Amniotic stem cell (primary cell): ENCODE data around the gene SMC6.

Source experiments
- DNase-seq: peaks from one replicate; lab custom pipeline; 2025; lab: John Stamatoyannopoulos, UW

SMC6 gene

DNA sequence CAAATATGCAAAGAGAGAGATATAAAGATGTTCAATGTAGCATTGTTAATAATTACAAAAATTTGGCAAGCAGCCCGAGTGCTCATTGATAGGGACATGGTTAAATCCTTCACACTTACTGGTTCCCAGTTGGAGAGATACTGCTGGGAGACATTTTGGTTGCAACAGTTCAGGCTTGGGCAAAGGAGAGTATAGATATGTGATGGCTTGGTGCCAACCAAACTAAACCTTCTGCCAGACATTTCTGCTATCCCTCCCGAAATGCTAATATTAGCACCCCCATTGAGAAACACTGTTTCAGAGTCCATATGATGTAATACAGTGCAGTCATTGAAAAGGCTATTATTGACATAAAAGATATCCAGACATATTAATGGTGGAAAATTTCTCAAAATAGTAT is 11.8 kb upstream of the SMC6 start:
- no peak for DNase-seq

DNA sequence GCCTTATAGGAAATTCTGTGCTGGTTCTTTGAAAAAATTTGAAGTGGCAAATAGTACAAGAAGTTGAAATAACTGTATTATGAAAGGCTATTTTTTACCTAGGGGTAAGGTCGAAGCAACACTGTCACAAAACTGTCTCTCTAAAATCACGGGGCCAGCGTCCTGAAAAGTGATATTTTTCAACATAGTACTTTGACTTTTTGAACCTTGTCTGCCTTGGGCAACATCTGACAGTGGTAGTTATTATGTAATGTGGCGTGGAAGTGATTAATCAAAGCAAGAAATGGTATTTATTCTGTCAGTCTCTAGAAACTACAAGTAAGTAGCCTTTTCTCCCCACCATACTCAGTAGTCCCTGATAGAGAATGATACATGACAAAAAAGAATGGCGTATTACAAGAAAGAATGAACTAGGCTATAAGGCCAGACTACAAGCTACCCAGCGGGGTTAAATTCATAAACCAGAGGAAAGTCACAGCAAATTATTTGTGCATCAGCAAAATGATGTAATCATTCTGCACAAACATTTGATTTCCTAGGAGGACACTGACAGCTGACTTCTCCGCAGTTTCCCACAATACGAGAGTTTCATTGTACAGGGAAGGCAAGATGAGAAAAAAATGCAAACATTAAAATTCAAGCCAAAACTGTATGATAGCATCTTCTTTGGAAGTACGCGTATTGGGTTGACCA is 10.2 kb upstream of the SMC6 start:
- DNase-seq: no peak

DNA sequence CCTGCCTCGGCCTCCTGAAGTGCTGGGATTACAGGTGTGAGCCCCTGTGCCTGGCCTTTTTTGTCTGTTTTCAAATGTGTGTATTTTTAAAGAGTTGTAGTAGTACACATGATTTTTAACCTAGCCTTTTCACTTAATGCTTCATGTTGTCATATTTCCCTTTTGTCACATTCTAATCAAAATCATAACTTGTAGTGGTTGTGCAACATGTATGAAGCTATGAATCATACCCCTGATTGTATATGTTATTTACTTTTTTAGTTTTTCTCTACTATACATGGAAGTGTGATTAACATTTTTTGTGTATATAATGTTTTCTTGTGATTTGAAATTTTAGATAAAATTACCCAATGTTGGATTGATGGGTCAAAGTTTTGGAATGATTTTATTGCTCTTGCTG is 8.8 kb upstream of the SMC6 start:
- no peak for DNase-seq

DNA sequence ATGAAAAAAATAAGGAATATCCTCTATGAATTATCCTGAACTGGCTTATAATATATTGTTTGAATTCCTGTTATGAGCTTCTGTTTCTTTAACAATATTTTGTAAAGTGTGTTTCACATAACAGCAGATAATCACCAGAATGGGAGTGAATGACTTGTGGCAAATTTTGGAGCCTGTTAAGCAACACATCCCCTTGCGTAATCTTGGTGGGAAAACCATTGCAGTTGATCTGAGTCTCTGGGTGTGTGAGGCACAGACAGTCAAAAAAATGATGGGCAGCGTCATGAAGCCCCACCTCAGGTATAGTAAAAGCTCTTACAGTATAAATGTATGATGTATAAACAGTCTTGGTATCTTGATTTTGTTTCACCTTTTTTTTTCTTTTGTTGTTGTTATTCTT is 6.2 kb upstream of the SMC6 start:
- DNase-seq: no peak

DNA sequence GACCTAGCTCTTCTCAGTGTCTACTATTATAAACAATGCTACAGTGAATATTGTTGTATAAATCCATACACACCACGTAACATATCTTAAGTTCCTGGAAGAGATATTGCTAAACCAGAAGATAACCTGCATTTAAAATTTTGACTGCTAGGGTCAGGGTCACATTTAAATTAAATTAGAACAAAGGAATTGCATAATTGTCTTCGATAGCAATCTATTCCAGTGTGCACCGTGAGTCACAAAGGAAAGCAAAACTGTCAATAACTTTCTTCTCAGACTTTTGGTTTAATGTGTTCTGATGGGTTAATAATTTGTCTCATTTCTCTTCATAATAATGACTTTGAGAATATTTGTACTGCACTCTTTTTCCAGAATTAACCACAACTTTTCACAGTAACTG is 4.5 kb upstream of the SMC6 start:
- no peak for DNase-seq

DNA sequence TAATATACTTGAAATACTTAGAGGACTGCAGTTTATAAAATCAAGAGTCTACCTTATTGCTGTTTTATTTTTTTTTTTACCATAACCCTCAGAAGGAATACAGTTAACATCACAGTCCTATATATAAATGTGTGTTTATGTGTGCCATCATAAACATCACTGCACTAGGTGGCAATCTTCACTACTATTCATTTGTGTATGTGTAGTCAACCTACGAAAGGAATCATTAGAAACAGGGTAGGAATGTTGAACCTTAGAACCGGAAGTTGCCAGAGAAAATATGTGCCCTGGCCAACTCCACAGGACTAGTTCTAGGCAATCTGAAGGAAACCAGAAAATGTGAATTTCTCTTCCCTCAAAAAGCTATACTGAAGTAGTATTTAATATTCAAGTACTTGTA is 3.7 kb upstream of the SMC6 start:
- DNase-seq: no peak

DNA sequence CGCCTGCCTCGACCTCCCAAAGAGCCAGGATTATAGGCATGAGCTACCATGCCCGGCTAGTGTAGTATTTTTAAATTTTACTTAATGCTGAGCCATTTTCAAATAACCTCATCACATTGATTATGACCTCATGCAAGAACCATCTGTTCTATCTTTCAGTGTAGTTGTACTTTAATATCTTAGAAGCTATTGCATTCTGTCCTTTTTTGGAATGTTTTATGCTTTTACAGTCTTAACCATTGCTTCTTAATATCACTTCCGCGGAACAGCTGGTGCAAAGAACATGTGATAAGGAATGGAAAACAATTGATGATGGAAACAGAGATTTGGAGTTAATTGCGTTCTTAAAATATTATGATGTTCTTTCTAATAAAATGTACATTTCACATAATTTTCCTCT is 3.1 kb upstream of the SMC6 start:
- DNase-seq: no peak

DNA sequence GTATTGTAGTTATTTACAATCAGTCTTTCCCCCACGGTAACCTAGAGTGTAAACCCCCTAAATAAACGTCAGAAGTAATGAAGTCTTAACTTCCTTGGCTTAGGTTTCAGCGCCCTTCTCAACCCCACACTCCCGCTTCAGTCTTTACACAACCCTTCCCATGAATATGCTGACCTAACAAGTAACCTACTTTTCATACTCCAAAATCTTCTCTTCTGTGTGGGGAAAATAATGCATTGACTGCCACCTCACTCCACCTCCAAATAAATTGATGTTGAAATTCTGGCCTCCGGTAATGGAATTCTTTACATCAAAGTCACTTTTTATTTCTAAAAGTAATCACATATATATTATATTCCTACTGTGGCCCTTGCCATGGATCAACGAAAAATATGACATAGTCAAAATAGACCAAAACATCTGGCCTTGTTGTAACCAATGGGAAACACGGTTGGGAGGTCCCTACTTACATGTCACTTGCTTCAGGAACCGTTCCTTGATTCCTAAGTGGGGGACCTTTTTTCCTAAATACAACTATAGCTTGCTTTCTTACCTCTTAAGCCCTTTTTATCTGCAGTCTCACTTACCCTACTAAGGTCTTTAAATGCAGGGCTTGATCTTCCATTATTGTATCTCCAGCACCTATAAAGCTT is 1.3 kb upstream of the SMC6 start:
- no peak for DNase-seq

DNA sequence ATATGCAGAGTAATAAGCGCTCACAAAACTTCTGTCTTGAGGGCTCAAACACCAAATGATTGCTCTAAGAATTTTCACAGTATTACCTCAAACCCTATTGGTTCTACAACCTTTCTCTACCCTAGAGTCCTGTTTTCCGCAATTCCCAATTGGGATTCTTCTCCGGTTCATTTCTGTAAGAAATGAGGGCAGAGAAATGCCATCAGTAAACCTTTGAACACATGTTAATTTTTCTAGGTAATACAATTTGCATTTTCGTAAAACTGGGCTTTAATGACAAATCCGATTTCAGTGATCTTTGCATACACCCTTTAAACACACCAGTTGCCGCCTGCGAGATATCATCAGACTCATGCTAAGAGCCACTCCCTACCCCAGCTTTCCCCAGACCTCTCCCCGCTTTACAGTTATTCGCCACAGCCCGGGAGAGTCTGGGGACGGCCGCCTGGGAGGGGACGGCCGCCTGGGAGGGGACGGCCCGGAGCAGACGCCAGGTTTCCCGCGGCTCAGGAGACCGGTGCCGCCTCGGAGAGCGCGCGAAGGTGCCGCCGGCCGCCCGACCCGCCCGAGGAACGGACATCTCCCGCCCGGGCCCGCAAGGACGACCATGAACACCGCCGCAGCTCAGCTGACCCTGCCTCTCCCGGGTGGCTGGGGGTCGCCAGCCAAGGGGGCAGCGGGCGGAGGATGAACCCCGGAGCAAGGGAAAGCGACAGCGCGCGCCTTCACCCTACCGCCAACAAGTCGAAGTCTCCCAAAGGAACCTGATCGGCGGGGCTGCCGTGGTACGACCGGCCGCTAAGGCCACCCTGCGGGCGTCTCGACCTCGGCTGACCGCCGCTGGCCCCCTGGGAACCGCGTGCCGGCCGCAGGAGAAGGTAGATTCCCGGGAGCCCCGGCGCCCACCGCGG is 463 bp downstream of the SMC6 start:
- no peak for DNase-seq

DNA sequence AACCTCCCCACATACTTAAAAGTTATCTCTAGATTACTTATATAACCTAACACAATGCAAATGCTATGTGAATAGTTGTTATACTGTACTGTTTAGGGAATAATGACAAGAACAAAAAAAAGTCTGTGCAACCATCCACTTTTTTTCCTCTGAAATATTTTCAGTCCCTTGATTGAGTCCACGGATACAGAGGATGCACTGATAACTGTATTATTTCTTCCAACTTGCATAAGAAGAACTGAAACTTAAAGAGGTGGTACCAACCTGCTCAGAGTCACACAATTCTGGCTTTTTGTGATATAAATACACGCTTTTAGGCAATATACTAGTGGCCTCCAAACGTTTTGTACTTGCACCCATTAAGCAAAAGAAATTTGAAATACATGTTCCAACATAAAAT is 1.4 kb downstream of the SMC6 start:
- no peak for DNase-seq

DNA sequence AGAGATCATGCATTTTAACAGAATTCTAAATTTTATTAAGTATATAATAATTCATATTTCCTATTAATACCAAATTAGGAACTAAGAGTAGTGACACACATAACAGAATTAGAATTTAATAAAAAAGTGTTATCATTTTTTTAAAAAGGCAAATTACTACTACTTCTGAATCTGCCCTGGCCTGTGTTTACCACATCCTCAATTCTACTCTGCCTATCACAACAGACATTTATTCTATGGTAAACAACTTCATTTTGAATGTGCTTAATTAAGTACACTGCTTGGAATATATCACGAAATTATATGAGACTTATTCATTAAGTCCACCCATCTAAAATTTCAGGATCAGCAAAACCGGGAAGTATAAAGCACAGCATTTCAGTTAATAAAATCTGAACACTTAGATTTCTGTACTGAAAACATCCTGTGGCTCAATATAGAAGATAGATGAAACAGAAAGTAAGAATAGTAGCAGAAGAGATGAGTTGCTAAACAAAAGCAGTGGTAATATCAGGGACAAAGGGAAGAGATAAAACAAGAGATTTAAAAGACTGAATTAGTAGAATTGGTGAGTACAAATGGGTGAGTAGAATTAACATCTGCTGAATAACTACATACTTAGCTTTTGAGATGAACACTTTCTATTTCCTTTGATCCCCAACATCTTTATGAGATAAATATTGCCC is 3.7 kb downstream of the SMC6 start:
- DNase-seq: no peak

DNA sequence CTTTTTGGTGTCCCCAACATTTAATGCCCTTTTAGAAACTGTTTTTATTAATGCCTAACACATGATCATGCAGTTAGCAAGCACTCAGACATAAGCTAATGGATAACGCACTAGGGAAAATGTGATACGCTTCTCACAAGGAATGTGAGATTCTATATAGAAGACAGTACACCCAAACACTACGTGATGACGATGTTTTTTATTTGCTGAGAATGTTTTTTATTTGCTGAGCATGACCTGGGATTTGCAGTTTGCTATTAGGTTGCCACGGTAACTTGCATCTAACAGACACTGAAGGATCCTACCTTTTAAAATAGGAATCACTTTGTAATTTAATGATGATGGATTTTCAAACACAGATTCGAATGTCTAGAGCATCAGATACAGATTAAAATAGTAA is 4.9 kb downstream of the SMC6 start:
- DNase-seq: no peak

DNA sequence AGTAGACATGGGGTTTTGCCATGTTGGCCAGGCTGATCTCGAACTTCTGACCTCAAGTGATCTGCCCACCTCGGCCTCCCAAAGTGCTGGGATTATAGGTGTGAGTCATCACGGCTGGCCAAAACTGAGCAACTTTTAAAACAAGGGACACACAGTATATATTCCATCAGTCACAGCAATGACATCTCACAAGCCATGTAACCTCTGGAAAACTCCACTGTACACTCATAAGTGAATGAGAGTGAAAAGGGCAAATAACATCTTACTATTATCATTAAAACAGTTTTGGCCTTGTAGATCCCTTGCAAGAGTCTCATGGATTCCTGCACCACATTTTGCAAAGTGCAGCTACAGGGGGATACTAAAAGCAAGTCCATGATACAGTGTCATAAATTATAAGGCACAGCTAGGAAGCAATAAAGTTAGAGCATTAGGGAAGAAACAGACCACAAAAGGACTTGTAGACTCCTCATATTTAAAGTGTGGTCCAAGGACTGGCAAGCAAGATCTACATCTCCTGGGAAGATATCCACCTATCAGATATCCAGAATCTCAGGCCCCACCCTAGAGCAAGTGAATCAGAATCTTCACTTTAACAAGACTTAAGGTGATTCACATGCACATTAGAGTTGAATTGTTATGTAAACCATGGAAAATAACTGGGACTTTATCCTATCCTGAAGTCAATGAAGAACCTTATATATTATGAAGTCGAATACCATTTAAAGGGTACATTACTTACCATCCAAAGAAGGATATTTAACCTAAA is 5.7 kb downstream of the SMC6 start:
- no peak for DNase-seq

DNA sequence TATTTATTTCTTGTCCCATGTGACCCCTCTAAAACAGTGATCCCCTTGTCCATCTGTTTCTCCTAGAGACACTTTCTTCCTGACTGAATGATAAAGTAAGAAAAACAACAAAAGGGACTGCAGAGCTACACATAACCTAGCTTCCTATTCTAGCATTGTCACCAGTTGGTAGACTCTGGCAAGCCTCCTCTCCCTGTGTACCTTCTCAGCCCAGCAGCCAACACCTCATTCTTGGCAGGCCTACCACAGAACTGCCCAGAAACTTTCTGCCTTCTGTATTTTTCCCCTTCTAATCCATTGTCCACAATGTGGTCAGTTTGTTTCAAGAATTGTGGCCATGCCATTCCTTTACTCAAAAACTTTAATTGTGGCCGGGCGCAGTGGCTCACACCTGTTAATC is 13.4 kb downstream of the SMC6 start:
- no peak for DNase-seq

DNA sequence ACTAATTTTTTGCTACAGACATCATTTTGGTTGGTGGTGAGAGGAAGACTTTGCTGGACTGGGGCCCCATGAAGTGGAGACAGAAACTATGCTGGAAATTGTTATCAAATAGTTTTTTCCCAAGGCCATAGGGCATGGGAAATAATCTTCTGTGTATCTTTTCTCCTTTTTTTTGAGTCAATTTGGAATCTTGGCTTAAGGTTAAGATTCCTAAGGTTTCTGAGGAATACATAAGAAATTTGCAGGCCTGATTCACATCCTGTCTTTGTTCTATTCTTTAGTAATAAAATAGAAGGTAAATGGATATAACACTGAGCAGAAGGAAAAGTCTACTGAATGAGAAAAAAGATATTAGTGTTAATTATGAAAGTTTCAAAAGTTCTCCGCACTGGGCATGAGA is 16.6 kb downstream of the SMC6 start:
- no peak for DNase-seq

DNA sequence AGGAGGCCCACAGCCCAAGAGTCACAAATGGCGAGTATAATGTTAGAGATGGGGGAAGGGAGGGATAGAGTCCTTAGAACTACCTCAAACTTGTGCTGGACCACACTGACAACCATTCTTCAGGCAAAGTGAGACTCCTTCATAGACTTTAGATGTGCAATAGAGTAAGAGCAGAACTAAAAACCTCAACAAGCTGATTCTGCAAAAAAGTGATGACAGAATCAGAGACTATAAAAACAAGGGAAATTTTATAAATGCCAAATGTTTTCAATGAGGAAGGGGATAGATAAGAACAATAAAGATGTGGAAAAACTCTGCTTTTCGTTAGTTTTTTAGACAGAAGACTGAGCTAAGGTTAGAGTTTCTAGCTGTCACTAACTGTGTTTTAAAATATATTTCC is 17.7 kb downstream of the SMC6 start:
- DNase-seq: no peak

DNA sequence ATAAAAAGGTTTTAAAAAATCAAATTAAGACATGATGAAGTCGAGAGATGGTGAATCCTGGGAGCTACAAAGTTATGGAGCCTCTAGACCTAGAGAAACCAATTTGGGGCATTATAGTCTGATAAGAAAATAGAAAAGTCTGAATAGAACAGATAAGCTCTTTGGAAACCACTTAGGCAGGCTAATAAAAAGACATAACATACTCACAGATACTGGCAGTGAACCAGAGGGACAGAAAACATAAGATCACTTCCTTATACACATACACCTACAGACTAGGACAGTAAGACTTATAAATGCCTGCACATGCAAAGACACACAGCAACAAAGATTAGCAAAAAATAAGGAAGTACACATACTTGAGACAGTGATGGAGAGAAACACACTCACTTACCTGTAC is 20.0 kb downstream of the SMC6 start:
- no peak for DNase-seq

DNA sequence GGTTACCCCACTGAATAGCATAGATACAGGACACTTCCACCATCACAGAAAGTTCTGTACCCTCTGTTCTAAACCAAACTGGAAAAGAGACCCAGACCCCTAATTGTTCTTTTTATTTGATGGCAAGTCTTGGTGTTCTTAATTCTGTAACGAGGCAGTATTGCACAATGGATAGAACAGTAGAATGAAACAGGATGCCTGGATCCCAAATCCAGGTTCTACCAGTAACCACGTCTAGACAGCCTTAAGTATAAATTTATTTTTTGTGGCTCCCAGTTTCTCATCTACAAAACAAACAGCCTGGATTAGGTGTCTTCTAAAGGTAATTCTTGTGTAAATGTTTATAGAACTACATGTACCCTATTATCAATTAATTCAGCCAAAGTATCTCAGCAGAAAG is 23.7 kb downstream of the SMC6 start:
- no peak for DNase-seq

DNA sequence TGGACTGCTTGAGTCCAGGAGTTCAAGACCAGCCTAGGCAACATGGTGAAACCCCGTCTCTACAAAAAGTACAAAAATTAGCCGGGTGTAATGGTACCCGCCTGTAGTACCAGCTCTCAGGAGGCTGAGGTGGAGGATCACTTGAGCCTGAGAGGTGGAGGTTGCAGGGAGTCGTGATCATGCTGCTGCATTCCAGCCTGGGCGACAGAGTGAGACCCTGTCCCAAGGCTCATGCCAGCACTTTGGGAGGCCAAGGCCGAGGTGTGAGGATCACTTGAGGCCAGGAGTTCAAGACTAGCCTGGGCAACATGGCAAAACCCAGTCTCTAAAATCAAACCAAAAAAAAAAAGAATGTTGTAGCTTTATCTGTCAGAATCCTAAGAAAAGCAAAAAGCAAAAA is 25.4 kb downstream of the SMC6 start:
- no peak for DNase-seq

DNA sequence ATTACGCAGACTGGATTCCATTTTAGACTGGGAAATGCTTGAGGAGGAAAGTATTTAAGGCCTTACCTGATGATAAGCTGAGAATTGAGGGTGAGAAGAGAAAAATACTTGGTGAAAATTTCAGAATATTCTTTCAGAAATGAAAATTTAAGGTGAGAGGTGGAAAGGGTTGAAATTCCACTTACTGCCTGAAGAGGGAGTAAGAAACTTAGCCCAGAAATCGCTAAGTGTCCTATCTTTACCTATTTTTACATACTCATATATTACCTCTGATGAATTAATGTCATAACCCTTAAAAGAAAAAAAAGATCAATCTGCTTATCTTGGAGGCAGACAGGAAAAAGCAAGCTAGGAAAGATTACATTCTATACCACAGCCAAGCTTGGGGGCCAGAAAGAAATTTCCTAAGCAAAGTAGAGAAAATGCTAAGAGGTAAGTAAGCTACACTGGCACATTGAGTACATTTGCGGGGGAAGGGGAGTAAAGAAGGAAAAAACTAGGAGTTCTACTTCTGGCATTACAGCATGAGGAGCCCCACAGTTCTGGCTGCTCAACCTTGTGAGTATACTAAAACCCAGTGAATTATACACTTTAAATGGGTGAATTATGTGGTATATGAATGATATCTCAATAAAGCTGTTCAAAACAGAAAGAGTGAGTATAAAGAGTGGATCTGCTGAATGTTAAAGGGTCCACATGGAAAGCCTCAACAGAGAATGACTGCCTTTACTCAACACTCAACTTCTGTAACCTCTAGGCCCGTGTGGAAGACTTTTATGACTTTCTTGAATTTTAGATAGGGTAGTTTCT is 33.8 kb downstream of the SMC6 start:
- DNase-seq: no peak

DNA sequence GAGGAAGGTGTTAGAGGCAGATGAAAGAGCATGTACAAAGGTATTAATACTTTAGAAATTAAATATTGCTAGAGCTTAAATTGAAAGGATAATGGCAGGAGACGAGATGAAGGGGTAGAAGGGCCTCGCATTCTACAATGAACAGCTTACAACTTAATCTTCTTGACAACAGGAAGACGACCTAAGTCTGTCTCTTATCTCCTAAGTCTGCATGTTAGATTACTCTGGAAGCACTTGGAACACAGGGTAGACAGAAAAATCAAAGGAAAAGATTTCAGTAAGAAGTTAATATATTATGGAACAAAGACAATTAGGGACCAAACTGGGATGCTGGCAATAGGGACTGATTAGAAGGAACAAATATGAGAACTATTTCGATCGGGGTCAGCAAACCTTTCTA is 34.9 kb downstream of the SMC6 start:
- DNase-seq: no peak
